Kidney glomerular epithelial cell (primary cell): ENCODE data around the gene PTGES2.
A peak's percentile ranks its signal among the peaks of the same experiment; 100 is the strongest.

Source experiments
- DNase-seq: peaks from one replicate; lab custom pipeline; 2025; lab: John Stamatoyannopoulos, UW

The PTGES2 gene

GRCh38 chr9:128103589-128103962, 24.0 kb downstream of the PTGES2 start:
- no peak for DNase-seq

DNA sequence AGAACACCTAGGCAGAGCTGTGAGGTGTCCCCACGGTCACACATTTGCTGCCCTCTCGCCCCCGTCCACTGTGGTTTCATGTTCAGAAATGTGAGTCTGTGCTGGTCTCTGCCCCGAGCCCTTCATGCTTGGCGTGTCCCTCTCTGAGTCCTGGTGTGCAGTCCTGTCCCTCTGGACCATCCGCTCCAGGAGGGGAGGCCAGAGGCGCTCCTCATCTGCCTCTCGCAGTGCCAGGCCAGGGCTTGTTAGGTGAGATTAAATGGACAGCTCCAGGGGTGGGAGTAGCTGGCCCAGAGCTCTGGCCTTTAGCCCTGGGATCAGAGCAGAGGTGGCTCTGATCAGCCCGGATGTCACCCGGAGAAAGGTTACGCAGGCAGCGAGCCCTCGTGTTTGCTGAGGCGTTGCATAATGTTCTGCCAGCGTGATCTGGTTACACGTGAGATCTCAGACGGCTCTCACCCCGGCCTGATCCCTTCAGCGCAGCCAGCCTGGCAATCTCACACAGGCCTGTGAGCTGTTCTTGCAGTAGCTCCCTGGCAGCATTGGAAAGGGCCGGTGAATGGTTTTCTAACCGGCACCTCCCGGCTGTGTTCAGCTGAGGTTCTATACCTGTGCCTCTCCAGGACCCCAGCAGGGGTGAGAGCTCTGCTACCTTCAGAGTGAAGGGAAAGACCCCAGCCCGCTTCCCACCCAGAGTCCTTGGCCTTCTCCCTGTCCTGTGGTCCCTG, 24.5 kb downstream of the PTGES2 start:
- no peak for DNase-seq

DNA sequence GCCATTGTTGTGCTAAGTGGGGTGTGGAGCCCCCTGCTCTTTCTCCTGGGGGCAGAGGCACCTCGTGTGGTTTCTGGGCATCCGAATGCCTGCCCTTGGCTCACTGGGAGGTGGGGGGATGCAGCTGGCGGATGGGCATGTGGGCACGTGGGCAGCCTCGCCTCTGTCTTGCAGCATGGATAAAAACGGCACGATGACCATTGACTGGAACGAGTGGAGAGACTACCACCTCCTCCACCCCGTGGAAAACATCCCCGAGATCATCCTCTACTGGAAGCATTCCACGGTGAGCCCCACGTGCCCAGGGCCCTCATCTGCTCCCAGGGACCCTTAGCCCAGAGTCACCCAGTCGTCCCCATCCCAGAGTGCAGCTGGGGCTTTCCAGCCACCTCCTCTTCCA, 25.3 kb downstream of the PTGES2 start:
- no peak for DNase-seq

DNA sequence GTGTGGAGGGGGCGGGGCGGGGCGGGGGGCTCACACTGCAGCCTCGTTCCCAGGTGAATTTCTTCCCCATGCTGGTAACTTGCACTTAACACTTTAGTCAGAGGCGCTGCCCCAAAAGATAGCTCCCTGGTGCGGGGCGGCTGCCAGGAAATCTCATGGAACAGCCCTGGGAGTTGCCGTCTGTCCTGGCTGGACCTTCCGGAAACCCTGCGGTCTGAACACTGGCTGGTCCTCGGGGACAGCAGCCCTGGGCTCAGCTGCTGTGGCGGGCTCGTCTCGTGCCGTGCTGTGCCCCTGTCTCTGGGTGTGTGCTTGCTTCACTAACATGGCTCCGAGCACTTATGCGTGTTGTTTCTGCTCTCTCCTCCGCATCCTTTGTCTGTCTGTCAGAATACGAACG, 25.8 kb downstream of the PTGES2 start:
- DNase-seq, result no peak

DNA sequence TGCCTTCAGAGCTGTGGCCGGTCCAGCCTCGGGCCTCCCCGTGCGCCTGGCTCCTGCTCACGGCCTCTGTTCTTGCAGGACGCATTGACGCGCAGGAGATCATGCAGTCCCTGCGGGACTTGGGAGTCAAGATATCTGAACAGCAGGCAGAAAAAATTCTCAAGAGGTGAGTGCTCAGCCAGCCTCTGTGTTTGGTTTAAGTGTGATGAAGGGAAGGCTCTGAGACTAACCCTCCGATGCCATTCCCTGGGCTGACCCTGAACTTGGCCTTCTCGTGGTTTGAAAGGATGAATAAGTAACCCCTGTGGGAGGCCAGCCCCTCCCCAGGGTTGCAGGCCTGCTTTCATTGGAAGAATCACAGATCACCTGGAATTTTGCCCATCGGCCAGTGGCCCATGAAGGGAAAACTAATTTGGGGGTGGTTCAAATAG, 26.3 kb downstream of the PTGES2 start:
- DNase-seq, result peak; percentile 9

GRCh38 chr9:128100581-128100980, 26.9 kb downstream of the PTGES2 start:
- no peak for DNase-seq

- DNase-seq, result no peak
Observed at GRCh38 chr9:128099932-128100491, 27.5 kb downstream of the PTGES2 start.

- no peak for DNase-seq
Observed at GRCh38 chr9:128099231-128099931, 28.1 kb downstream of the PTGES2 start.

- peak; percentile 97 for DNase-seq
Observed at GRCh38 chr9:128098297-128099230, 29.0 kb downstream of the PTGES2 start.

DNA sequence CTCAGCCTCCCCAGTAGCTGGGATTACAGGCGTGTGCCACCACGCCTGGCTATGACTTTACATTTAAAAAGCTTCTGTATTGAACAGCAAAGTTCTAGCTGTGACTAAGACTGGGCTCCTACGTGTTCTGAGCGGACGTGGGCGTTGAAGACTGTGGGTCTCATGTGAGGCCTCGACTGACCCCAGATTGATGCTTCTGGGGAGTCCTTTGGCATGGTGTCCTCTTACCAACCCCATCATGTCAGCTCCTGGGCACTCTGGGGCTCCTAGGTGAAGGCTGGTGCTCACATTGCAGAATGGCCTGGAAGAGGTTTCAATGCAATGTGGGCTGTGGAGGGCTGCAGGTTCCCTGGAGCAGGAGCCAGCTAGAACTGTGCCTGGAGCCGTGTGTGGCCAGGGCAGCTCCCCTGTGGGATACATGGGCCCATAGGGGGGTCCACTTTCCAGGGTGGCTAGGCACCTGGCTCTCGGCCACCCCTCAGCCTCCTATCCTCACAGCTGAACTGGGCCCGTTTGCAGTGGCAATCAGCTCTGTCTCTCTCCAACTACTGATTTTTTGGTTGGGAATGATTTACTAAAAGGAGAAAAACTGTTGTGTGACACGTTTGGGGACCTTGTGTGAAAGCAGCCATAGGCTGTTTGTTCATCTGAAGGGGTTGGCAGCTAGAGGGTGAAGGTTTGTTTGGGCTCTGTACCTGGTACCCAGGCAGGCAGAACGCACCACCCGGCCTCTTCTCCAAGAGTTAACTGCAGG, 29.8 kb downstream of the PTGES2 start:
- no peak for DNase-seq

DNA sequence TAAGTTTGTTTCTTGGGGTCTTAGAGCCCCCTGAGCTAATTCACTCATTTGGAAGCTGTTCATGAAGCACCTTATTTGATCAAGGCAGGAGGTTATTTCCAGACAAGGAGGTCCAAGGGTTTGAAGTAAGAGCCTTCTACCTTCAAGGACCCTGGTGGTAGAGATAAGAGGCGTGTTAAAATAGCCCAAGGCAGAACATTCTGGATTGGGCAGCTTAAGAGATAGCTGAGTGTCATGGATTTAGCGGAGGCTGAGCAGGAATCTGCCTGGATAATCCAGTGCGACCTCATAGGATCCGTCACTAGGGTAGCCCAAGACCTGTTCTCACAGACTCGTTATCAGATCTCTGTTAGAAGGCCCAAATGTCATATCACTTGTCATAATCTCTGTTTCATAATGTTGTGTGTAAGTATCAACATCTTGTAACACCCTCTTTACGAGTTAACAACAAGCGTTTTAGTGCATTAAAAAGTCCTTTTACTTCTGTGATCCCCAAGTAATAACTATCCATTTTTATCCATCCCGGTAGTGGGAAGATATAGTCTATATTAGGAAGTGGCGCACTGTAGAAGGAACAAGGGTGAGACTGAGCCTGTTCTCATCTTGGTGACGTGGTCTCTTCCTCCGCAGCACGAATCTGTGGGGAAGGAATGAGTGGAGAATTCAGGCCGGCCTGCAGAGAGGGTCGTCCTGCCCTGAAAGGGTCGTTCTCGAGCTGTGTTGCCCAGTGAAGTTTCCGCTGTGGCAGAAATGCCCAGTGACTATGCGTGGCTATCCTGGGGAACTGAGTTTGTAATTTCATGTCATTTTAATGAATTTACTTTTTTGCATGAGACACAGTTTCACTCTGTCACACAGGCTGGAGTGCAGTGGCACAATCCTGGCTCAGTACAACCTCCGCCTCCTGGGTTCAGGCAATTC, 30.7 kb downstream of the PTGES2 start:
- no peak for DNase-seq

GRCh38 chr9:128094950-128095544, 32.5 kb downstream of the PTGES2 start:
- no peak for DNase-seq

GRCh38 chr9:128094166-128094949, 33.2 kb downstream of the PTGES2 start:
- DNase-seq, result peak; percentile 95

GRCh38 chr9:128093011-128093410, 34.5 kb downstream of the PTGES2 start:
- DNase-seq, result no peak

DNA sequence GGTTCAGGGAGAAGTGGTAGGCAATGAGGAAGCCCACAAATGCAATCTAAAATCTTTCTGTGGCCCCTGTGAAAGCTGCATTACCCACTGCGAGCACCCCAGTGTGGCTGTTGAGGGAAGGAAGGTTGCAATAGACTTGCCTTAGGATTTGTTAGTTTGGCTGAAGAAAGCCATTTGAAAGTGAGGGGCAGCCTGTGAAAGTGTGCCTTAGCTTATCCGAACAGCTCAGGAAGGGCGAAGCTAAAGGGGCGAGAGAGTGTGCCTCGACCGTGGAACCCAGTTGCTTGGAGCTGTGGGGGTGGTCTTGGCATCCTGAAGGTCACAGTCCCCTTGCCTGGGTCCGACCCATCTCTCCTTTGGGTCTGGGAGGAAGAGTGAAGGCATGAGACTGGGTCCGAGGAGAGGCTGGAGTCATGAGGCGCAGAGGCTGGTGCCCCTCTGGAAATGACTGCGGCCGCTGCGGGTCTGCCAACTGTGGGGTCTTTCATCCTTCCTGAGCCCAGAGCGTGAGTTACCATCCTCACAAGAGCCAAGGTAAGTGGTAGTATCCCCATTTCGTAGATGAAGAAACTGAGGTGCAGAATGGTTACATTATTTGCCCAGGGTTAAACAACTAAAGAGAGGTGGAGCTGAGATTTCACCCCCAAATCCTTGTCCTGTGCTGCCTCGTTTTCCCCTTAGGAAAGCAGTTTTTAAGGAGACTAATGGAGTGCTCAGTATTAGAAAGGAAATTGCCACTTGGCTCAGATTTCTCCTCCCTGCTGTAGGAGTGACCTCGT, 35.1 kb downstream of the PTGES2 start:
- no peak for DNase-seq

DNA sequence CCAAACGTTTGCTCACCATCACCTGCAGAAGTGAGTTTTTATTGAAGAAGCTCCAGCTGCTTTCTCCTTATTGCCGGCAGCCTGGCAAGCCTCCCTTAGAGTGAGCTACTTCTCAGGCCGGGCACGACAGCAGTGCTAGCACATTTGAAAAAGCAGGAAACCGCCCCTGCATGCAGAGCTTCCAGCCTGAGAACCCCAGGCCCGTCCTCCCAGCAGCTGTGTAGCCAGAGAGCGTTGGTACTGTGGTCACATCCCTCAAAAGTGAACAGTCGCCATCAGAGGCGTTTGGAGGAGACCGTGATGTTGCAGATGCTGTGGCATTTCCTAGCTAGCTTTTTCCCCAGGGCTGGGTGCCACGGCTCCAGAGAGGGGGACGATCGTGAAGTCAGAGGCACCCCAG, 36.0 kb downstream of the PTGES2 start:
- no peak for DNase-seq

DNA sequence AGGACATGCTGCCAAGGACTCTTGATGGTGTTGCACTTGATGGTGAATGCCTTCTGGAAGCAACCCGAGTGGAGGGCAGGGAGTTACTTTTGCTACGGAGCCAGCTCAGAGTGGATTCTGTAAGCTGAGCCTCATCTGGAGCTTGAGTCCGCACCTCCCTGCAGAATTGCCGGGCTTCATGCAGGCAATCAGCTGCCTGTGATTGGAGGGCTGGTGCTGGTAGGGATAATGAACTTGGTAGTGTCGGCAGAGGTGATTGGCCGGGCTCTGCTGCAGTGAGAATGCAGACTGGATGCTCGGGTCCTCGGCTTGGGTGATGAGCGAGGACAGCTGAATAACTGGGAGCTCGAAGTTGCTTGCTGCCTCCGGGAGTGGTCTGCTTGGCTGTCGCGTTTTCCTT, 36.4 kb downstream of the PTGES2 start:
- DNase-seq, result peak; percentile 6

DNA sequence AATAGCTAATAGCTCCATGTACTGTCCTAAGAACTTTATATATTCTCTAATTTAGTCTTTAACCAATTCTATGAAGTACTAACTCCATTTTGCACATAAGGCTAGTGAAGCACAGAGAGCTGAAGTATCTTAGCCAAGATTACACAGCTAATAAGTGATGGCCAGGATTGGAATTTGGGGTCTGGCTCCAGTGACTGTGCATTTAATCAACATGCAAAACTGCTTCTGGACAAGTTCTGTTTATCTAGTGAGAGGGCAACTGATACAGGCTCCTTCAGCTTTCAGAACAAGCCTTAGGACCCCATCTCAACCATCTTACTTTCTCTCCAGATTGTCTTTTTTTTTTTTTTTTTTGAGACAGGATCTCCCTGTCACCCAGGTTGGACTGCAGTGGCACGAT, 38.2 kb downstream of the PTGES2 start:
- DNase-seq, result no peak
